ENCODE data around the gene PDE8B. TPM values are rescaled to one million over a fixed set of nuclear protein-coding genes. Genes with fewer than 3 reads are reported as not detected.

The PDE8B gene
- total and polyA plus RNA-seq, 12 donors, result 0.27 to 5.6 (median 1.4) TPM

GRCh38 chr5:77310494-77311213 is 100.2 kb downstream of the PDE8B start:
- TF ChIP-seq, protein P1, sequence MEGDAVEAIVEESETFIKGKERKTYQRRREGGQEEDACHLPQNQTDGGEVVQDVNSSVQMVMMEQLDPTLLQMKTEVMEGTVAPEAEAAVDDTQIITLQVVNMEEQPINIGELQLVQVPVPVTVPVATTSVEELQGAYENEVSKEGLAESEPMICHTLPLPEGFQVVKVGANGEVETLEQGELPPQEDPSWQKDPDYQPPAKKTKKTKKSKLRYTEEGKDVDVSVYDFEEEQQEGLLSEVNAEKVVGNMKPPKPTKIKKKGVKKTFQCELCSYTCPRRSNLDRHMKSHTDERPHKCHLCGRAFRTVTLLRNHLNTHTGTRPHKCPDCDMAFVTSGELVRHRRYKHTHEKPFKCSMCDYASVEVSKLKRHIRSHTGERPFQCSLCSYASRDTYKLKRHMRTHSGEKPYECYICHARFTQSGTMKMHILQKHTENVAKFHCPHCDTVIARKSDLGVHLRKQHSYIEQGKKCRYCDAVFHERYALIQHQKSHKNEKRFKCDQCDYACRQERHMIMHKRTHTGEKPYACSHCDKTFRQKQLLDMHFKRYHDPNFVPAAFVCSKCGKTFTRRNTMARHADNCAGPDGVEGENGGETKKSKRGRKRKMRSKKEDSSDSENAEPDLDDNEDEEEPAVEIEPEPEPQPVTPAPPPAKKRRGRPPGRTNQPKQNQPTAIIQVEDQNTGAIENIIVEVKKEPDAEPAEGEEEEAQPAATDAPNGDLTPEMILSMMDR (IDR thresholded peaks at IDR 0.05), result no peak
- DNase-seq, result no peak
- Histone ChIP-seq H3K36me3 (no peaks in the 10 kb centered on the region), H3K9me3 (peaks cover 0 to 5% (median 0%) of the 10 kb centered on the region in 11 donors), H3K4me3 (no peak overlapping the region), H3K4me1 (peaks cover 0 to 10% (median 0%) of the 10 kb centered on the region in 9 donors), H3K27ac (no peak overlapping the region), H3K27me3 (no peaks in the 10 kb centered on the region)
- ATAC-seq, result no peak
- intact Hi-C loops (cut with DNase I), result no loop called here
- 88 to 90% methylated on average over 4 of the region's 4 CpGs for WGBS, 2 donors

DNA sequence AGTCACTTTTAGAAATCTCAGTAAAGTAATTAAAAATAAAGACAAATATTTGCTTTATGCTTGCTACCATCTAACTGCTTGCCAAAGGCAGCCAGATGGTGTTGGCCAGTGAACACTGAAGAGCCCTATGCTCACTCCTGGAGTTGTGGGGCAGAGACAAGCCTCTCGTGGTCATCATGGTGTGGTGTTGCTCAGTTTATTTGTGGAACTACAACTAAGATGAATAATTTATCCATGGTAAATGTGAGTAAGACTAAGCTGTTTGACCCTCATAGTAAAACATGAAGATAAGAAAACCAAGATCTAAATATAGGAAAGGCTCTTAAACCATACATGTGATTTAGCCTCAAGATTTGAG is 100.7 kb downstream of the PDE8B start:
- no peak overlapping the region for H3K27ac ChIP-seq
- peaks cover 0 to 5% (median 0%) of the 10 kb centered on the region in 11 donors for H3K9me3 ChIP-seq
- DNase-seq (no peak), ATAC-seq (no peak)
- H3K4me1 ChIP-seq, result peaks cover 0 to 6% (median 0%) of the 10 kb centered on the region in 9 donors
- intact Hi-C loops (cut with DNase I), result no loop called here
- no peaks in the 10 kb centered on the region for H3K36me3 ChIP-seq
- TF ChIP-seq, protein P1 (IDR thresholded peaks at IDR 0.05), result no peak
- no peaks in the 10 kb centered on the region for H3K27me3 ChIP-seq
- H3K4me3 ChIP-seq, result no peak overlapping the region
- 78 to 81% methylated on average over 1 of the region's 1 CpG for WGBS, 2 donors

DNA sequence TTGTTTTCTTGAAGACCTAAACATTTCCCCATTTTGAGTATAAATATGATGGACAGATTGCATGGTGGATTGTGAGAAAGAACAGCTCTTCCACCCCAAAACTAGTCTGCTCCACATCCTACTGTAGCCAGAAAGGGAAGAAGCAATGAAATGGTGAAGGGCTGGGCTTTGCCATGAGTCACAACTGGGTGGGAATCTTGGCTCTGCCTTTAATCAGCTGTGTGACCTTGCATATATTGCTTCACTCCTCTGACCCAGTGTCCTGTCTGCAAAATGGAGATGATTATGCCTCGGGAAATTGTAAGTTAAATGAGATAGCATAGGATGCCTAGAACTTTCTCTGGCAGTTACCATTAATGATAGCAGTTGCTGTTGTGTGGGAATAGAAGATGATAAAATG is 101.9 kb downstream of the PDE8B start:
- intact Hi-C loops (cut with DNase I), result no loop called here
- Histone ChIP-seq H3K9me3 (peaks cover 0 to 5% (median 0%) of the 10 kb centered on the region in 11 donors), H3K36me3 (no peaks in the 10 kb centered on the region), H3K4me1 (peaks cover 0 to 9% (median 0%) of the 10 kb centered on the region in 9 donors), H3K27ac (no peak overlapping the region), H3K27me3 (no peaks in the 10 kb centered on the region), H3K4me3 (no peak overlapping the region)
- TF ChIP-seq, protein P1 (IDR thresholded peaks at IDR 0.05), result no peak
- no peak for ATAC-seq
- whole genome bisulfite sequencing, 2 donors, result 54 to 65% methylated on average over 1 of the region's 1 CpG
- DNase-seq, result no peak

GRCh38 chr5:77316871-77317661 is 106.6 kb downstream of the PDE8B start:
- H3K4me1 ChIP-seq, result peaks cover 0 to 9% (median 0%) of the 10 kb centered on the region in 9 donors
- peak in 2 of 8 donors; percentile 38 to 42 for ATAC-seq

More at GRCh38 chr5:77316871-77317661, 106.6 kb downstream of the PDE8B start:
- WGBS, 2 donors, result 37 to 42% methylated on average over 1 of the region's 1 CpG
- H3K4me3 ChIP-seq, result no peak overlapping the region
- H3K27me3 ChIP-seq, result no peaks in the 10 kb centered on the region
- intact Hi-C loops (cut with DNase I), result no loop called here
- H3K36me3 ChIP-seq, result no peaks in the 10 kb centered on the region
- DNase-seq, result no peak
- peaks cover 0 to 5% (median 0%) of the 10 kb centered on the region in 11 donors for H3K9me3 ChIP-seq
- H3K27ac ChIP-seq, result no peak overlapping the region
- TF ChIP-seq, protein P1 (IDR thresholded peaks at IDR 0.05), result no peak

All from heart right ventricle (tissue), 16 donors.